ENCODE data around the gene BCL3. TPM values are rescaled to one million over a fixed set of nuclear protein-coding genes. Genes with fewer than 3 reads are reported as not detected.
"Not testable (repeated sequence)": the region's sequence is repeated elsewhere in the genome, so short reads cannot be mapped to it uniquely, and the experiment has no call there.

BCL3 gene
- polyA plus RNA-seq, 1 donor: 11.6 TPM

- no peak for DNase-seq (ENCODE audit: low read depth)
Measured at GRCh38 chr19:44759083-44759804, 10.7 kb downstream of the BCL3 start.

- no peak for DNase-seq (ENCODE audit: low read depth)
Measured at GRCh38 chr19:44762038-44762437, 13.5 kb downstream of the BCL3 start.

- DNase-seq (ENCODE audit: low read depth): no peak
Measured at GRCh38 chr19:44765033-44765948, 16.8 kb downstream of the BCL3 start.

GRCh38 chr19:44765949-44766335 lies 17.4 kb downstream of the BCL3 start:
- no peak for DNase-seq (ENCODE audit: low read depth)

DNA sequence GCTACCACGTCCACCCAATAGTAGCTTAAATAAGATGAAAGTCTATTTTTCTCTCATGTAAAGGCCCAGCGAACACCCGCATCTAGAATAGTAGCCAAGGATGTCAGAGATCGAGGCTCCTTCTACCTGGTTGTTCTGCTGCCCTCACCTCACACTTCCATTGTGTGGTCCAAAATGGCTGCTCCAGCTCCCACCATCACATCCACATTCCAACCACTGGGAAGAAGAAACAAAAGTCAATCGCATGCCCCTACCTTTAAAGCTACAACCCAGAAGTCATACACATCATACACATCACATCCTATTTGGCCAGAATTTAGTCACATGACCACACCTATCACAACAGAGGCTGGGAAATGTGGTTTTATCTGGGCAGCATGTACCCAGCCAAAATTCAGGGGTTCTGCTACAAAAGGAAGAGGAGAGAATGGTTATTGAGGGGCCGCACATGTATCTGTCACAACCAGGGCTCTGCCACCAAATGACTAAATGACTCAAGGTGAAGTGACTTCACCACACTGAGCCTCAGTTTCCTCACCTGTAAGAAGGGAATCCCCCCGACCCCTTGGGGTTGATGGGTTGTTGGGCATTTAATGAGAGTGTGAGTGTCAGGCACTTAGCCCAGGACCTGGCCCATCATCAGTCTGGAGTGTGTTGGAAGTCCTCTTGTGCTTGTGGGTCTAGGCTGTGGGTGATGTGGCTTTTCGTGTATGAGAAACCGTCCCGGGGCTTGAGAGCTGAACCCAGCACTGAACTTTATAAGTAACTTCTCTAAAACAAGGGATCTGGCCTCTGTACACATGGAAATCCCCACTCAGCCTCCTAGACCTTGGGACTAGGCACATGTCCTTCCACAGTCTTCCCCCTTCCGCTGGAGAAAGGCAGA lies 19.0 kb downstream of the BCL3 start:
- DNase-seq (ENCODE audit: low read depth): no peak

DNA sequence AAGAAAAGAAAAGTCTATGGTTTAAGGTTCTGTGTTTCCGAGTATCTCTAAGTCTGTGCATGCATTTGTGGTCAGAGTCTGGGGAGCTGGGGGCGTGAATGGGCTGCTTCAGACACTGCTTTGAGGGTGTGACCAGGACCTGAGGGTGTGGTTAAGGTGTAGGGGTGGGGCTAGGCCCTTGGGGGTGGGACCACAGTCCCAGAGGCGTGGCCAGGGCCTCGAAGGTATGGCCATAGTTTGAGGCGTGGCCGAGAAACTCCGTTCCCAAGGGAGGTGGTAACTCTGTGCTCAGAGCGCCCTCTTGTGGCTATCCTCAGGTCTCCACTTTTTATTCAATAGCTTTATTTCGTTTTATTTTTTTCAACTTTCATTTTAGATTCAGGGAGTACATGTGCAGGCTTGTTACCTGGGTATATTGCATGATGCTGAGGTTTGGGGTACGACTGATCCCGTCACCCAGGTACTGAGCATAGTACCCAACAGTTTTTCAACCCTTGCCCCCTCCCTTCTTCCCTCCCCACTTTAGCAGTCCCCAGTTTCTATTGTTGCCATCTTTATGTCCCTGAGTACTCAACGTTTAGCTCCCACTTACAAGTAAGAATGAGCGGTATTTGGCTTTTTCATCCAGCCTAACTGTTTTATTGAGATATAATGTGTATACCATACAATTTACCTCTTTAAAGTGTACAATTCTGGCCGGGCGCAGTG lies 22.2 kb downstream of the BCL3 start:
- DNase-seq (ENCODE audit: low read depth): no peak

DNA sequence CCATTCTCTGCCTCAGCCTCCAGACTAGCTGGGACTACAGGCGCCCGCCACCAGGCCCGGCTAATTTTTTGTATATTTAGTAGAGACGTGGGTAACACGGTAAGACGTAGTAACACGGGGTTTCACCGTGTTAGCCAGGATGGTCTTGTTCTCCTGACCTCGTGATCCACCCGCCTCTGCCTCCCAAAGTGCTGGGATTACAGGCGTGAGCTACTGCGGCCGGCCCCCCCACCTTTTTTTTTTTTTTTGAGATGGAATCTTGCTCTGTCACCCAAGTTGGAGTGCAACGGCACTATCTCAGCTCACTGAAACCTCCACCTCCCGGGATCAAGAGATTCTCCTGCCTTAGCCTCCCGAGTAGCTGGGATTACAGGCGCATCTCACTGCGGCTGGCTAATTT lies 23.6 kb downstream of the BCL3 start:
- not testable (repeated sequence) for DNase-seq (ENCODE audit: low read depth)

GRCh38 chr19:44772959-44773358 lies 24.5 kb downstream of the BCL3 start:
- DNase-seq (ENCODE audit: low read depth): no peak

DNA sequence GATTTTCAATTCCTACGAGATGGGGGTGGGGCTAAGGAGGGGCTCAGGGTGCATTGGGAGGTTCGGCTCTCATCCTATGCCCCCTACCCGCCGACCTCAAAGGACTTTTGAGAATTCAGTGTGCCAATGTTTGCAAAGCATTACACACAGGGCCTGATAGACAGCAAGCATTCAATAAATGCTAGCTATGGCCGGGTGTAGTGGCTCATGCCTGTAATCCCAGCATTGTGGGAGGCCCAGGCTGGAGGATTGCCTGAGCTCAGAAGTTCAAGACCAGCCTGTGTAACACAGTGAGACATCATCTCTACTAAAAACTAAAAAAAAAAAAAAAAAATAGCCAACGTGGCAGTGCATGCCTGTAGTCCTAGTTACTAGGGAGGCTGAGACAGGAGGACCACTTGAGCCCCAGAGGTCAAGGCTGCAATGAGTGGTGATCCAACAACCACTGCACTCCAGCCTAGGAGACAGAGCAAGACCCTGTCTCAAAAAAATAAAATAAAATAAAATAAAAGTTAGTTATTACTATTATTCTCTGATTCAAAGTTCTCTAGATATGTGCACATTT lies 27.2 kb downstream of the BCL3 start:
- DNase-seq (ENCODE audit: low read depth): no peak

DNA sequence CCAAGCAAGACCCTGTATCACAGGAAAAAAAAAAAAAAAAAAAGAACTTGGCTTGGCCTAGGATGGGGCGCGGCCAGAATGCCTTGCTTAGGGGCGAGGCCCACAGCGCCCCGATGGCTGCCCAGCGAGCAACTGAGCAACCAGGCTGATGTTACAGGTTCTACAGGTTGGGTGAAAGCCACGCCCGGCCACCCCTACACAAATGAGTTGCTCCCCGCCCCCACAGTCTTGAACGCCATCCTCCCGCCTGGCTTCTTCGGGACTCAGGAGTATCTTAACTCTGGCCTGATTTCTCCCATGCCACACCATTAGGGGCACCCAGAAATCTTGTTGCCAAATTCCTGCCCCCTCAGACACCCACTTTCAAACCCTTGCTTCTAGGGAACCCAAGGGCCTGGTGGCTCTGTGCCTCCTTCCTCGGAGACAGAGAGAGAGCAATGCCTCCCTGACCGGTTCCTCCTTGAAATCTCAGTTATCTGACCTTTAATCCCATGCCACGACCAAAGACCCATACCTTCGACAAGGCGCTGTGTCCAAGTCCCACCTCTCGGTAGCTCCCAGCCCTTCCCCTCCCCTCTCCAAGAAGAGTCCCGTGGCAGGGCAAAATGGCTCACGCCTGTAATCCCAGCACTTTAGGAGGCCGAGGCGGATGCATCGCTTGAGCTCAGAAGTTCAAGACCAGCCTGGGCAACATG lies 28.0 kb downstream of the BCL3 start:
- DNase-seq (ENCODE audit: low read depth): no peak

DNA sequence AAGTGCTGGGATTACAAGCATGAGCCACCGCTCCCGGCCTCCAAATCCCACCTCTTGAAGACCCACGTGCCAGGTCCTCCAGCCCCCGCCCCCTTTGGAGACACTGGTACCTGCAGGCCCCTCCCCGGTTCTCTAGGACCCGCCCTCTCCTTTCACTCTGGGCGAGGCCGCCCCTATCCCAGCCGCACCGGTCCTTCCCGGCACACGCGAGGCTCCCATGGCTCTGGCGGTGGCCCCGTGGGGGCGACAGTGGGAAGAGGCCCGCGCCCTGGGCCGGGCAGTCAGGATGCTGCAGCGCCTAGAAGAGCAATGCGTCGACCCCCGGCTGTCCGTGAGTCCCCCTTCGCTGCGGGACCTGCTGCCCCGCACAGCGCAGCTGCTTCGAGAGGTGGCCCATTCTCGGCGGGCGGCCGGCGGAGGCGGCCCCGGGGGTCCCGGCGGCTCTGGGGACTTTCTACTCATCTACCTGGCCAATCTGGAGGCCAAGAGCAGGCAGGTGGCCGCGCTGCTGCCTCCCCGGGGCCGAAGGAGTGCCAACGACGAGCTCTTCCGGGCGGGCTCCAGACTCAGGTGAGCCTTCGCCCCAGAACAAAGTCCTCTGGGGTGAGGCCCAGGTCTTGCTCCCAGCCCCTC lies 29.3 kb downstream of the BCL3 start, which contains the start of gene CBLC:
TSS of gene CBLC (plus strand) at position 176 of the 633 bp plus-strand sequence. CDS start at position 218, 42 bp downstream.
- DNase-seq (ENCODE audit: low read depth): no peak

DNA sequence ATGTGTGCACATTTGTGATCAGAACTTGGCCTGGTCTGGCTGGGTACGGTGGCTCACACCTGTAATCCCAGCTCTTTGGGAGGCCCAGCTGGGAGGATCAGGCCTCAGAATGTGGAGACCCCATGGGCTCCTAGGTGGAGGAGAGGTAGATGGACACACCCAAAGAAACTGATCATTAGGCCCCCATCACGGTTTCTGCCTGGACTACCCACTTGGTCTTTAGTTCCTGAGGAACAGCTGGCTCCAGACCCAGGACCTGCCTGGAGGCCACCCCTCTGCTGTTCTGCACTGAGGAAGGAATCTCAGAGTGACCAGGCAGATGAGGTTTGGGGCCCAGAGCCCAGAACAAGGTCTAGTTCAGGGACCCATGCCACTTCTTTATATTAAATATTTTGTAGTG lies 30.6 kb downstream of the BCL3 start:
- no peak for DNase-seq (ENCODE audit: low read depth)

DNA sequence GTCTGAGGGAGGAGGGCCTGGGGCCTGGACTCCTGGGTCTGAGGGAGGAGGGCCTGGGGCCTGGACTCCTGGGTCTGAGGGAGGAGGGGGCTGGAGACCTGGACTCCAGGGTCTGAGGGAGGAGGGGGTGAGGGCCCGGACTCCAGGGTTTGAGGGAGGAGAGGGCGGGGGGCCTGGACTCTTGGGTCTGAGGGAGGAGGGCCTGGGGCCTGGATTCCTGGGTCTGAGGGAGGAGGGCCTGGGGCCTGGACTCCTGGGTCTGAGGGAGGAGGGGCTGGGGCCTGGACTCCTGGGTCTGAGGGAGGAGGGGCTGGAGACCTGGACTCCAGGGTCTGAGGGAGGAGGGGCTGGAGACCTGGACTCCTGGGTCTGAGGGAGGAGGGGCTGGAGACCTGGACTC lies 33.2 kb downstream of the BCL3 start:
- DNase-seq (ENCODE audit: low read depth): not testable (repeated sequence)

- DNase-seq (ENCODE audit: low read depth): no peak
Measured at GRCh38 chr19:44782729-44783128, 34.2 kb downstream of the BCL3 start.

DNA sequence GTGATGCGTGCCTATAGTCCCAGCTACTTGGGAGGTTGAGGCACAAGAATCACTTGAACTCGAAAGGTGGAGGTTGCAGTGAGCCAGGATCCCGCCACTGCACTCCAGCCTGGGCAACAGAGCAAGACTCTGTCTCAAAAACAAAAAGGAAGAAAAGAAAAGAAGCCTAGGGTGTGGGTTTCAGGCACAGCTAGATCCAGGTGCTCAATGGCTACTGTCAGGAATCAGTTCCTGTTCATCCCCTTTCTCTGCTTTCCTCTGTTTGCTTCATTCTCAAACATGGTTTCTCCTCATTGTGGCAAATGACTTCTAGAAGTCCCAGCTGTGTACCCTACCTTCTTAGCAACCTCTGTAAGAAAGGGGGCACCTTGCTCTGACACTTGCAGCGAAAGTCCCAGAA lies 35.0 kb downstream of the BCL3 start:
- no peak for DNase-seq (ENCODE audit: low read depth)

GRCh38 chr19:44785271-44785670 lies 36.8 kb downstream of the BCL3 start:
- DNase-seq (ENCODE audit: low read depth): no peak

GRCh38 chr19:44785993-44786392 lies 37.5 kb downstream of the BCL3 start:
- no peak for DNase-seq (ENCODE audit: low read depth)

GRCh38 chr19:44788971-44789370 lies 40.5 kb downstream of the BCL3 start:
- DNase-seq (ENCODE audit: low read depth): no peak

- no peak for DNase-seq (ENCODE audit: low read depth)
Measured at GRCh38 chr19:44789943-44790483, 41.5 kb downstream of the BCL3 start.

All from forelimb muscle (tissue), 1 donor.